GM12872 (cell line): ENCODE measurements around the gene GPR173.
A peak's percentile ranks its signal among the peaks of the same experiment; 100 is the strongest.

ENCODE experiments used
- TF ChIP-seq, protein P1 (sequence below): IDR thresholded peaks from 3 replicates; pipeline ENCODE4 v1.5.1; 2011; ENCODE audit warnings: low read depth, mild to moderate bottlenecking, low read length, moderate library complexity; ENCODE audit not compliant: insufficient read depth

The GPR173 gene

GRCh38 chrX:53084863-53085262 lies 36.3 kb downstream of the GPR173 start:
- TF ChIP-seq, protein P1, sequence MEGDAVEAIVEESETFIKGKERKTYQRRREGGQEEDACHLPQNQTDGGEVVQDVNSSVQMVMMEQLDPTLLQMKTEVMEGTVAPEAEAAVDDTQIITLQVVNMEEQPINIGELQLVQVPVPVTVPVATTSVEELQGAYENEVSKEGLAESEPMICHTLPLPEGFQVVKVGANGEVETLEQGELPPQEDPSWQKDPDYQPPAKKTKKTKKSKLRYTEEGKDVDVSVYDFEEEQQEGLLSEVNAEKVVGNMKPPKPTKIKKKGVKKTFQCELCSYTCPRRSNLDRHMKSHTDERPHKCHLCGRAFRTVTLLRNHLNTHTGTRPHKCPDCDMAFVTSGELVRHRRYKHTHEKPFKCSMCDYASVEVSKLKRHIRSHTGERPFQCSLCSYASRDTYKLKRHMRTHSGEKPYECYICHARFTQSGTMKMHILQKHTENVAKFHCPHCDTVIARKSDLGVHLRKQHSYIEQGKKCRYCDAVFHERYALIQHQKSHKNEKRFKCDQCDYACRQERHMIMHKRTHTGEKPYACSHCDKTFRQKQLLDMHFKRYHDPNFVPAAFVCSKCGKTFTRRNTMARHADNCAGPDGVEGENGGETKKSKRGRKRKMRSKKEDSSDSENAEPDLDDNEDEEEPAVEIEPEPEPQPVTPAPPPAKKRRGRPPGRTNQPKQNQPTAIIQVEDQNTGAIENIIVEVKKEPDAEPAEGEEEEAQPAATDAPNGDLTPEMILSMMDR = no peak

GRCh38 chrX:53085661-53086229 lies 37.2 kb downstream of the GPR173 start:
- TF ChIP-seq, protein P1 = no peak

DNA sequence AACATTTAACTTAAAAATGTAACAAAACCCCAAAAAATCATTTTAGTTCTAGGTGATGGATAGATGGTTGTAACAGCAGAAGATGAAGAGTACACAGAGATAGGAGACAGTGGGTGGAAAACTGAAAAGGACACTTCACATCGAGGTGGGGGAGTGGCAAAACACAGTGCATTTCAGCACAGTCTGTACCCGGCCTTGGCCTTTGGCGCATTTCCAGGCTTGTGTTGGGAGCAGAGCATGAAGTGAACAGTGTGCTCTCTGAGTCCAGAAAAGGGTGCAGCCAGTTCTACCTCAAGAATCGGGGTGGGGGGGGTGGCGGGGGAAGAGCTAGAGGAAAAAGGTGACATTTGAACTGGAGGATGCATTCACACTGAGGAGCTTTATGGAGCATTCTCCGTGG lies 37.9 kb downstream of the GPR173 start:
- TF ChIP-seq, protein P1 = no peak

GRCh38 chrX:53087388-53087831 lies 38.8 kb downstream of the GPR173 start:
- TF ChIP-seq, protein P1 = no peak

DNA sequence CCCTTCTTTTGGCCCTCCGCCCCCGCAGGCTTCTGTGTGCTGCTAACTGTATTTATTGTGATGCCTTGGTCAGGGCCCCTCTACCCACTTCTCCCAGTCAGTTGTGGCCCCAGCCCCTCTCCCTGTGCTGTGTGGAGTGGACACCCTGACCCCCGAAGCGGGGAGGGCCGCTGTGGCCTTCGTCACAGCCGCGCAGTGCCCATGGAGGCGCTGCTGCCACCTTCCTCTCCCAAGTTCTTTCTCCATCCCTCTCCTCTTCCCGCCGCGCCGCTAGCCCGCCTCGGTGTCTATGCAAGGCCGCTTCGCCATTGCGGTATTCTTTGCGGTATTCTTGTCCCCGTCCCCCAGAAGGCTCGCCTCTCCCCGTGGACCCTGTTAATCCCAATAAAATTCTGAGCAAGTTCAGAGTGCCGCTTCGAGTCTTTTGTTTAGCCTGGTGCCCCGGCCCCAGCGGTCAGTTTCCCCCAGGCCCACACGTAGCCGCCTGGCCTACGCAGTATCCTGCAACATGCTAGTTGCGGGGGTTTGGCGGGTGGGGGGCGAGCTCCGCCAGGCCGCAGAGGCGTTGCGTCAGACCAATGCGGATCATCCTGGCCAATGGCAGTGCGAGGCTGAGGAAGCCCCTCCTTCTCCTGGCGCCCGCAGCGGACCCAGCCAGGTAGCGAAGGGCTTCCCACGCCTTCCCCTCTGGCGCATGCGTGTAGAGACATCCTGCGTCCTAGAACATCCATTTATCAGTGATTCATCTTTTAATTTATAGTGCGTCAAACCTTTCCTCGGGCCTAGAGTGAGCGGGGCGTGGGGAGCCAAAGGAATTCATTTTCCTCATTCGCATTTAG lies 39.8 kb downstream of the GPR173 start:
- TF ChIP-seq, protein P1 = no peak

DNA sequence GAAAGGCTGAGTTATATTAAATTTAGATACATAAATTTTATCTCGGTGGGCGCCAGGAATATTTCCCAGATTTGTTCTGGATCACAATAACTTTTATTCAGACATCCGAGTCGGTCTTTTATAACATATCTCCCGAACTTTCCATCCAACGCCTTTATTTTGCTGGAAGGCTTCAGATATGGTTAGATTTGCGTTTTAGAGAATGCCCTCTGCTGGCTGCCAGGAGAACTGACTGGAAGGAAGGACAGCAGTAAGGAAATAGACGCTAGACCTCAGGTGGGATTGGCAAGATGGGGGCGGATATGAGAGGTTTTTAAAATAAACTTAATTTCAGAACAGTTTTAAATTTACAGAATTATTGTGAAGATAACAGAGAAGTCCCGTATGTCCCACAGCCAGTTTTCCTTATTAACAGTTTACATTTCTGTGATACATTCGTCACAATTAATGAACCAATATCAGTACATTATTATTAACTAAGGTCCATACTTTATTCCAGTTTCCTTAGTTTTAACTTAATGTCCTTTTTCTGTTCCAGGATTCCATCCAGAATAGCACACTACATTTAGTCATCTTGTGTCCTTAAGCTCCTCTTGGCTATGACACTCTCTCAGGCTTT lies 40.7 kb downstream of the GPR173 start:
- TF ChIP-seq, protein P1 = peak; percentile 69

- TF ChIP-seq, protein P1 = no peak
These were observed 41.3 kb downstream of the GPR173 start for GRCh38 chrX:53089925-53090324.
